ENCODE data around the gene ZCCHC13.

Gene ZCCHC13

GRCh38 chrX:74349387-74349786 lies 45.4 kb downstream of the ZCCHC13 start:
- Mint-ChIP-seq H3K9me3 (no peaks in the 10 kb centered on the region), H3K4me1 (peaks cover 10% of the 10 kb centered on the region), H3K36me3 (no peaks in the 10 kb centered on the region), H3K27ac (no peak overlapping the region), H3K27me3 (no peaks in the 10 kb centered on the region), H3K4me3 (no peak overlapping the region)
- no peak for ATAC-seq

DNA sequence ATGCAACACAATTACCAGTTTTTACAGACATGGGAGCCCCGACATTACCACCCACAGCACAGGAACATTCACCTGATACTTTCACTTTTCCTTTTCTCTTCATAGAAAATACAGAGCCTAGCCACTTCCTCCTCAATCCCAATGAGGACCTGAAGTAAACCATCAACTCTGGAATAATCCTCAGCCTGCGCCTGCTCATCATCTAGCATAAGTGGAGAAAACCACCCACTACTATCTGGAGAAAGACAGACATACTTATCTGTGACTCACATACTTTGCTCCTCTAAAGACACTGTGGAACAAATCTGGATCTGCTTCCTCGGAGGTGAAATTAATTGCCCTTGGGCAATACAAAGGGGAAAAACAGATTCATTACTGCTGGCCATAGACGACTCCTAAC lies 47.8 kb downstream of the ZCCHC13 start:
- Mint-ChIP-seq H3K27me3 (peaks cover 12% of the 10 kb centered on the region), H3K27ac (no peak overlapping the region), H3K4me1 (peaks cover 10% of the 10 kb centered on the region), H3K9me3 (no peaks in the 10 kb centered on the region), H3K36me3 (no peaks in the 10 kb centered on the region), H3K4me3 (peak overlapping the region; percentile 28)
- no peak for ATAC-seq

DNA sequence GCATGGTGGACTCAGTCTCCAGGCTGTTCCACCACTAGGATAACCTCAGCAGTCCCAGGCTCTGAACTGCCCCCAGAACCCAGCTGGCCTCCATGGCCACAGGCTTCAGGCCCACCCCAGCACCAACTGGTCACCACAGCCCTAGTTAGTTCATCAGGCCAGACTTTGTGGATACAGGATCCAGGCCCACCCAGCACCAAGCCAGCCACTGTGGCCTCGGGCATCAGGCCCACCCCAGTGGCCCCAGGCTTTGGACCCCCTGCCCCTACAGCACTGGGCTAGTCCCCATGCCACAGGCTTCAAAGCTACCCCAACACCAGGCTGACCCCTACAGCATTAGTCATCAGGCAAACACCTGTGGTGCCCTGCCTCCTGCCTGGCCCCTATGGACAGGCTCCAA lies 50.0 kb downstream of the ZCCHC13 start:
- no peak for ATAC-seq
- Mint-ChIP-seq H3K27ac (no peak overlapping the region), H3K4me3 (no peak overlapping the region), H3K4me1 (peaks cover 10% of the 10 kb centered on the region), H3K36me3 (no peaks in the 10 kb centered on the region), H3K27me3 (peaks cover 12% of the 10 kb centered on the region), H3K9me3 (no peaks in the 10 kb centered on the region)
